ENCODE measurements around the gene RBM14. TPM values are rescaled to one million over a fixed set of nuclear protein-coding genes. Genes with fewer than 3 reads are reported as not detected.

Gene RBM14
- total and polyA plus RNA-seq, 2 donors (not counting 1 experiment from before 2014, with no cell fraction given), result 13.2 to 27.6 TPM

DNA sequence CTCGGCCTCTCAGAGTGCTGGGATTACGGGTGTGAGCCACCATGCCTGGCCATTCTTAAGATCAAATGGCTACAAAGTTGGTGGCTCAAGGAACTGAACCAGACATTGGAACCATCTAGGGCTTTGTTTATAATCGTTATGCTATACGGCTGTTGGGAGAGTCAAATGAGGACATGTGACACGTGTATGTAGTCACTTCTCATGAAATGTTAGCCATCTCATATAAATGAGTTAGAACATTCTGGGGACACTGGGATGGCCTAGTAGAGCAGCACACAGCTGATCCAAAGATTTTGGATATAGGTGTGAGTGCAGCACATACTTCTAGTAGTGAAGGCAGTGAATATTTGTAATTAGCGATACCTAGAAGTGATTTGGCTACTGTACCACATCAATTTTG lies 15.5 kb downstream of the RBM14 start:
- no peak overlapping the region for H3K4me3 ChIP-seq (replicated peaks in 1 of 4; ENCODE audit: control extremely low read depth in 1 of 4, insufficient read depth in 1 of 4, low read depth in 3 of 4, low read length in 4 of 4)
- no peaks in the 10 kb centered on the region for H4K20me1 ChIP-seq (ENCODE audit: control insufficient read depth, extremely low read depth, insufficient read depth, low read length)
- peaks cover 88% of the 10 kb centered on the region for H3K79me2 ChIP-seq (ENCODE audit: control insufficient read depth, insufficient read depth, low read length)
- peaks cover 13% of the 10 kb centered on the region for H3K36me3 ChIP-seq (ENCODE audit: control insufficient read depth, insufficient read depth, low read length)
- no peak overlapping the region for H3K9ac ChIP-seq (ENCODE audit: insufficient read depth, low read length)
- no peaks in the 10 kb centered on the region for H3K4me1 ChIP-seq (ENCODE audit: control insufficient read depth, extremely low read depth, insufficient read depth, low read length)
- no peak for DNase-seq (ENCODE audit: low read depth in 2 of 2)
- no peaks in the 10 kb centered on the region for H3K9me3 ChIP-seq (ENCODE audit: control insufficient read depth, insufficient read depth, low read depth, low read length)
- H3K4me2 ChIP-seq (ENCODE audit: extremely low read depth, insufficient read depth, low read length), result no peak overlapping the region
- TF ChIP-seq, protein P1, sequence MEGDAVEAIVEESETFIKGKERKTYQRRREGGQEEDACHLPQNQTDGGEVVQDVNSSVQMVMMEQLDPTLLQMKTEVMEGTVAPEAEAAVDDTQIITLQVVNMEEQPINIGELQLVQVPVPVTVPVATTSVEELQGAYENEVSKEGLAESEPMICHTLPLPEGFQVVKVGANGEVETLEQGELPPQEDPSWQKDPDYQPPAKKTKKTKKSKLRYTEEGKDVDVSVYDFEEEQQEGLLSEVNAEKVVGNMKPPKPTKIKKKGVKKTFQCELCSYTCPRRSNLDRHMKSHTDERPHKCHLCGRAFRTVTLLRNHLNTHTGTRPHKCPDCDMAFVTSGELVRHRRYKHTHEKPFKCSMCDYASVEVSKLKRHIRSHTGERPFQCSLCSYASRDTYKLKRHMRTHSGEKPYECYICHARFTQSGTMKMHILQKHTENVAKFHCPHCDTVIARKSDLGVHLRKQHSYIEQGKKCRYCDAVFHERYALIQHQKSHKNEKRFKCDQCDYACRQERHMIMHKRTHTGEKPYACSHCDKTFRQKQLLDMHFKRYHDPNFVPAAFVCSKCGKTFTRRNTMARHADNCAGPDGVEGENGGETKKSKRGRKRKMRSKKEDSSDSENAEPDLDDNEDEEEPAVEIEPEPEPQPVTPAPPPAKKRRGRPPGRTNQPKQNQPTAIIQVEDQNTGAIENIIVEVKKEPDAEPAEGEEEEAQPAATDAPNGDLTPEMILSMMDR (conservative IDR thresholded peaks at IDR 0.05 in 1 of 2, IDR thresholded peaks at IDR 0.05 in 1 of 2; ENCODE audit: low read depth in 1 of 2, low read length in 2 of 2), result no peak
- TF ChIP-seq EZH2 (IDR thresholded peaks at IDR 0.05; ENCODE audit: low read length, missing control alignments), result no peak
- H2AFZ ChIP-seq (ENCODE audit: low read length), result no peak overlapping the region
- H3K27me3 ChIP-seq (ENCODE audit: control insufficient read depth, insufficient read depth, low read length), result no peaks in the 10 kb centered on the region
- H3K27ac ChIP-seq (ENCODE audit: insufficient read depth, low read length), result no peak overlapping the region

DNA sequence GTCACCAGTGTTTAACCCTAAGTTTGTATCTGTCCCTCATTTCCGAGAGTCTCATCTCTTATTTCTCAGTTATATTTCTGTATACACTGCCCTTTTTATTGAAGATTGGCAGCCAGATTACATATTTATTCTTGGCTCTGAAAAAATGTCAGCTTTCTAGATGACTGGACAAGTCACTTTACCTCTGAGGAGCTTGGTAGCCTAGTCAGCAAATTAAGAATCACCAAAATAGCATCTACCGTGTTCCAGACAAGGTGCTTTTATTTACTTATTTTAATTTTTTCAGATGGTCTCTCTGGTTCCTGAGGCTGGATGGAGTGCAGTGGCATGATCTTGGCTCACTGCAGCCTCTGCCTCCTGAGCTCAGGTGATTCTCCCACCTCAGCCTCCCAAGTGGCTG lies 16.5 kb downstream of the RBM14 start:
- H3K9ac ChIP-seq (ENCODE audit: insufficient read depth, low read length), result no peak overlapping the region
- no peak overlapping the region for H3K4me2 ChIP-seq (ENCODE audit: extremely low read depth, insufficient read depth, low read length)
- H3K27me3 ChIP-seq (ENCODE audit: control insufficient read depth, insufficient read depth, low read length), result no peaks in the 10 kb centered on the region
- DNase-seq (ENCODE audit: low read depth in 2 of 2), result no peak
- H3K4me1 ChIP-seq (ENCODE audit: control insufficient read depth, extremely low read depth, insufficient read depth, low read length), result no peaks in the 10 kb centered on the region
- no peak overlapping the region for H3K4me3 ChIP-seq (replicated peaks in 1 of 4; ENCODE audit: control extremely low read depth in 1 of 4, insufficient read depth in 1 of 4, low read depth in 3 of 4, low read length in 4 of 4)
- H3K36me3 ChIP-seq (ENCODE audit: control insufficient read depth, insufficient read depth, low read length), result peaks cover 6% of the 10 kb centered on the region
- no peak overlapping the region for H3K27ac ChIP-seq (ENCODE audit: insufficient read depth, low read length)
- no peaks in the 10 kb centered on the region for H4K20me1 ChIP-seq (ENCODE audit: control insufficient read depth, extremely low read depth, insufficient read depth, low read length)
- peaks cover 80% of the 10 kb centered on the region for H3K79me2 ChIP-seq (ENCODE audit: control insufficient read depth, insufficient read depth, low read length)
- H3K9me3 ChIP-seq (ENCODE audit: control insufficient read depth, insufficient read depth, low read depth, low read length), result no peaks in the 10 kb centered on the region
- TF ChIP-seq EZH2 (IDR thresholded peaks at IDR 0.05; ENCODE audit: low read length, missing control alignments), result no peak
- TF ChIP-seq, protein P1 (conservative IDR thresholded peaks at IDR 0.05 in 1 of 2, IDR thresholded peaks at IDR 0.05 in 1 of 2; ENCODE audit: low read depth in 1 of 2, low read length in 2 of 2), result no peak
- H2AFZ ChIP-seq (ENCODE audit: low read length), result no peak overlapping the region

DNA sequence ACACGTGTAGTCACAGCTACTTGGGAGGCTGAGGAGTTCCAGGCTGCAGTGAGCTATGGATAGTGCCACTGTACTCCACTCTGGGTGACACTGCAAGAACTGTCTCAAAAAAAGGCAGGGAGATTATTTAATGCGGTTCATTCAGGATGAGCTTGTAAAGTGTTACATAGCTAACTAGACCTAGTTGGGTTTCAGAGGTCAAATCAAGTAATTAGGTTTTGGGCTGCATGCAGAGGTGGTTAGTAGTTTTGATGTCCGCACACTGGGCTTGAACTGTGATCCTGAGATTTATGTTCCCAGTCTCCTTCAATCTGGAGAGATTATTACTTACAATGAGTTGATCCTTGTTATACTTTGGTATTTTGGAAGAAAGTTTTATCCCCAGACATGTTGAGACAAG lies 20.0 kb downstream of the RBM14 start:
- Histone ChIP-seq H2AFZ (ENCODE audit: low read length) (no peak overlapping the region), H3K4me1 (ENCODE audit: control insufficient read depth, extremely low read depth, insufficient read depth, low read length) (peaks cover 5% of the 10 kb centered on the region), H3K4me2 (ENCODE audit: extremely low read depth, insufficient read depth, low read length) (no peak overlapping the region), H3K27ac (ENCODE audit: insufficient read depth, low read length) (no peak overlapping the region), H3K36me3 (ENCODE audit: control insufficient read depth, insufficient read depth, low read length) (peaks cover 3% of the 10 kb centered on the region), H3K9ac (ENCODE audit: insufficient read depth, low read length) (no peak overlapping the region), H3K4me3 (replicated peaks in 1 of 4; ENCODE audit: control extremely low read depth in 1 of 4, insufficient read depth in 1 of 4, low read depth in 3 of 4, low read length in 4 of 4) (no peak overlapping the region), H4K20me1 (ENCODE audit: control insufficient read depth, extremely low read depth, insufficient read depth, low read length) (no peaks in the 10 kb centered on the region), H3K9me3 (ENCODE audit: control insufficient read depth, insufficient read depth, low read depth, low read length) (no peaks in the 10 kb centered on the region), H3K27me3 (ENCODE audit: control insufficient read depth, insufficient read depth, low read length) (no peaks in the 10 kb centered on the region), H3K79me2 (ENCODE audit: control insufficient read depth, insufficient read depth, low read length) (peaks cover 78% of the 10 kb centered on the region)
- TF ChIP-seq, protein P1 (conservative IDR thresholded peaks at IDR 0.05 in 1 of 2, IDR thresholded peaks at IDR 0.05 in 1 of 2; ENCODE audit: low read depth in 1 of 2, low read length in 2 of 2), result no peak
- TF ChIP-seq EZH2 (IDR thresholded peaks at IDR 0.05; ENCODE audit: low read length, missing control alignments), result no peak
- no peak for DNase-seq (ENCODE audit: low read depth in 2 of 2)

Measured in fibroblast of lung (primary cell).